MM.1S (cell line): ENCODE measurements around the gene GSDMA.
"Not testable (repeated sequence)": the region's sequence is repeated elsewhere in the genome, so short reads cannot be mapped to it uniquely, and the experiment has no call there.

ENCODE experiments used
- DNase-seq: peaks from one replicate; pipeline ENCODE4 v3.0.0-alpha.2; 2015
- H2AFZ ChIP-seq: fragments of 300-600 bp; sonication (generic); 2 replicates; pipeline ENCODE4 v1.6.0; 2016; ENCODE audit warnings: antibody characterized with exemption, low read length
- H3F3A ChIP-seq: fragments of 300-600 bp; sonication (generic); 2 replicates; pipeline ENCODE4 v1.6.1; 2016; ENCODE audit warnings: mild to moderate bottlenecking, antibody characterized with exemption, low read length, moderate library complexity, mixed read lengths; ENCODE audit not compliant: insufficient read depth
- H3K27ac ChIP-seq: fragments of 300-600 bp; sonication (generic); 2 replicates; pipeline ENCODE4 v1.5.1; 2016; ENCODE audit warnings: mild to moderate bottlenecking, low read length
- H3K27me3 ChIP-seq: fragments of 300-600 bp; sonication (generic); replicated peaks from 2 replicates; pipeline ENCODE4 v1.6.0; 2016; ENCODE audit warnings: low read length; ENCODE audit not compliant: insufficient read depth
- H3K36me3 ChIP-seq: fragments of 300-600 bp; sonication (generic); replicated peaks from 2 replicates; pipeline ENCODE4 v1.6.1; 2016; ENCODE audit warnings: mild to moderate bottlenecking, low read length, mixed read lengths; ENCODE audit not compliant: insufficient read depth
- H3K4me1 ChIP-seq: fragments of 300-600 bp; sonication (generic); 2 replicates; pipeline ENCODE4 v1.6.1; 2016; ENCODE audit warnings: low read length, mixed read lengths
- H3K4me2 ChIP-seq: fragments of 300-600 bp; sonication (generic); 2 replicates; pipeline ENCODE4 v1.6.0; 2016; ENCODE audit warnings: low read depth, low read length
- H3K4me3 ChIP-seq: fragments of 300-600 bp; sonication (generic); 2 replicates; pipeline ENCODE4 v1.5.1; 2016; ENCODE audit warnings: low read length, mixed read lengths
- H3K79me2 ChIP-seq: fragments of 300-600 bp; sonication (generic); 2 replicates; pipeline ENCODE4 v1.6.1; 2016; ENCODE audit warnings: mixed run types, low read length, mixed read lengths
- H3K9ac ChIP-seq: fragments of 300-600 bp; sonication (generic); 2 replicates; pipeline ENCODE4 v1.6.1; 2016; ENCODE audit warnings: low read length, mixed read lengths
- H3K9me2 ChIP-seq: fragments of 300-600 bp; sonication (generic); replicated peaks from 2 replicates; pipeline ENCODE4 v1.6.1; 2016; ENCODE audit warnings: mild to moderate bottlenecking, low read length, mixed read lengths; ENCODE audit not compliant: insufficient read depth
- H3K9me3 ChIP-seq: fragments of 300-600 bp; sonication (generic); replicated peaks from 2 replicates; pipeline ENCODE4 v1.6.1; 2016; ENCODE audit warnings: mild to moderate bottlenecking, low read length, mixed read lengths; ENCODE audit not compliant: insufficient read depth
- H4K20me1 ChIP-seq: fragments of 300-600 bp; sonication (generic); 2 replicates; pipeline ENCODE4 v1.6.1; 2016; ENCODE audit warnings: mild to moderate bottlenecking, low read length, moderate library complexity, mixed read lengths; ENCODE audit not compliant: insufficient read depth
- CTCF ChIP-seq: fragments of 300-600 bp; sonication (generic); IDR thresholded peaks from 2 replicates; pipeline ENCODE4 v1.5.1; 2016; ENCODE audit warnings: antibody characterized with exemption, low read length, mixed read lengths
- EZH2 ChIP-seq: fragments of 300-600 bp; sonication (generic); optimal IDR thresholded peaks from 2 replicates; pipeline ENCODE3; 2017; ENCODE audit warnings: low read depth, mild to moderate bottlenecking, antibody characterized with exemption, low read length, mixed read lengths
- EZH2phosphoT487 ChIP-seq: fragments of 300-600 bp; sonication (generic); IDR thresholded peaks from 2 replicates; pipeline ENCODE4 v1.6.1; 2018; ENCODE audit warnings: antibody characterized with exemption, low read length

The GSDMA gene

GRCh38 chr17:40004072-40004471 lies 41.3 kb downstream of the GSDMA start:
- Histone ChIP-seq H3K9me3 (no peaks in the 10 kb centered on the region), H2AFZ (no peak overlapping the region), H3K27ac (no peak overlapping the region), H3K4me3 (no peak overlapping the region), H3K27me3 (no peaks in the 10 kb centered on the region), H3K4me1 (no peaks in the 10 kb centered on the region), H3K79me2 (no peaks in the 10 kb centered on the region), H3K4me2 (no peak overlapping the region), H4K20me1 (no peaks in the 10 kb centered on the region), H3F3A (0 out of 2 replicates have a peak, but pooled peaks cover 5% of the 10 kb centered on the region), H3K9ac (no peak overlapping the region), H3K36me3 (no peaks in the 10 kb centered on the region), H3K9me2 (no peaks in the 10 kb centered on the region)
- no peak for TF ChIP-seq EZH2phosphoT487
- no peak for TF ChIP-seq CTCF
- TF ChIP-seq EZH2, result no peak
- DNase-seq, result no peak

- H3K27me3 ChIP-seq, result no peaks in the 10 kb centered on the region
- no peaks in the 10 kb centered on the region for H3K9me2 ChIP-seq
- TF ChIP-seq CTCF (no peak), EZH2phosphoT487 (no peak), EZH2 (no peak)
These were observed 41.9 kb downstream of the GSDMA start for GRCh38 chr17:40004712-40005111.

GRCh38 chr17:40005520-40005919 lies 42.7 kb downstream of the GSDMA start:
- TF ChIP-seq EZH2phosphoT487, result no peak
- no peak for TF ChIP-seq CTCF
- TF ChIP-seq EZH2, result no peak

More at GRCh38 chr17:40004712-40005111, 41.9 kb downstream of the GSDMA start:
- Histone ChIP-seq H3F3A (0 out of 2 replicates have a peak, but pooled peaks cover 5% of the 10 kb centered on the region), H3K4me2 (no peak overlapping the region), H3K9ac (no peak overlapping the region), H2AFZ (no peak overlapping the region), H3K79me2 (no peaks in the 10 kb centered on the region), H4K20me1 (no peaks in the 10 kb centered on the region), H3K36me3 (no peaks in the 10 kb centered on the region), H3K4me1 (no peaks in the 10 kb centered on the region), H3K27ac (no peak overlapping the region), H3K4me3 (no peak overlapping the region), H3K9me3 (no peaks in the 10 kb centered on the region)
- DNase-seq, result no peak

GRCh38 chr17:40010946-40011500 lies 48.2 kb downstream of the GSDMA start:
- DNase-seq, H3K27ac ChIP-seq, H3K36me3 ChIP-seq, H3K9ac ChIP-seq, H2AFZ ChIP-seq, H3K4me1 ChIP-seq, H3K4me3 ChIP-seq, H3K4me2 ChIP-seq, H3F3A ChIP-seq, H3K27me3 ChIP-seq, H3K79me2 ChIP-seq, H3K9me2 ChIP-seq, H3K9me3 ChIP-seq, H4K20me1 ChIP-seq: not testable (repeated sequence)

More at GRCh38 chr17:40005520-40005919, 42.7 kb downstream of the GSDMA start:
- Histone ChIP-seq H3K36me3 (no peaks in the 10 kb centered on the region), H4K20me1 (no peaks in the 10 kb centered on the region), H3K27ac (no peak overlapping the region), H3K4me3 (no peak overlapping the region), H3K27me3 (no peaks in the 10 kb centered on the region), H3F3A (0 out of 2 replicates have a peak, but pooled peaks cover under 1% of the 10 kb centered on the region), H3K9me2 (no peaks in the 10 kb centered on the region), H2AFZ (no peak overlapping the region), H3K9me3 (no peaks in the 10 kb centered on the region), H3K79me2 (no peaks in the 10 kb centered on the region), H3K4me2 (no peak overlapping the region), H3K9ac (no peak overlapping the region), H3K4me1 (no peaks in the 10 kb centered on the region)
- DNase-seq, result no peak

GRCh38 chr17:40012017-40012647 lies 49.3 kb downstream of the GSDMA start:
- not testable (repeated sequence) for H3K9me3 ChIP-seq, DNase-seq, H3K9me2 ChIP-seq, H2AFZ ChIP-seq, H4K20me1 ChIP-seq, H3K4me1 ChIP-seq, H3K27ac ChIP-seq, H3K4me3 ChIP-seq, H3K36me3 ChIP-seq, H3F3A ChIP-seq, H3K27me3 ChIP-seq, H3K9ac ChIP-seq, H3K79me2 ChIP-seq, H3K4me2 ChIP-seq
